Measurements from ENCODE around the gene ADD3.

The ADD3 gene

GRCh38 chr10:109994711-109995577 lies 12.8 kb upstream of the ADD3 start:
- H3K4me3 ChIP-seq (ENCODE audit: low read depth, low read length): no peak overlapping the region
- no peak overlapping the region for H3K9ac ChIP-seq (ENCODE audit: low read depth, low read length)
- no peaks in the 10 kb centered on the region for H3K36me3 ChIP-seq (ENCODE audit: control insufficient read depth, insufficient read depth, low read length)
- H3K27me3 ChIP-seq (ENCODE audit: control insufficient read depth, insufficient read depth, low read length): no peaks in the 10 kb centered on the region
- H3K4me1 ChIP-seq (ENCODE audit: control insufficient read depth, insufficient read depth, low read length): peaks cover 5% of the 10 kb centered on the region
- no peaks in the 10 kb centered on the region for H3K9me3 ChIP-seq (ENCODE audit: control insufficient read depth, insufficient read depth, low read length)

DNA sequence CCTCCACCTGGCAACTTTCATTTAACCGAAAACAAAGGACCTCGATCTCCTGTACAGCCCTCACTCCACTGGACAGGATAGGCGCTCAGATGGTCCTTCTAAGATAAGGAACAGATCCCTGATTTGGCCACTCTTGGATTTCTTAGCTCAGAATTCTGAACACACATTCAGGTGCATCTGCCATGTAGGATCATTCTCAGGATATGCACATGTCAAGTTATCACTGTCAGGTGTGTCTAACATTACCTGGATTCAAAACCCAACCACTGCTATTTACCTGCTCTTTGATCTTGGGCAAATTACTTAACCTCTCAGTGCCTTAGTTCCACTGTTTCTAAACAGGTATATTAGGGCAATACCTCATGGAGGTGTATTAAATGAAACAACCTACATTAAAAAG lies 12.2 kb upstream of the ADD3 start:
- Histone ChIP-seq H3K9ac (ENCODE audit: low read depth, low read length) (no peak overlapping the region), H3K36me3 (ENCODE audit: control insufficient read depth, insufficient read depth, low read length) (no peaks in the 10 kb centered on the region), H3K4me3 (ENCODE audit: low read depth, low read length) (no peak overlapping the region), H3K9me3 (ENCODE audit: control insufficient read depth, insufficient read depth, low read length) (no peaks in the 10 kb centered on the region), H3K4me1 (ENCODE audit: control insufficient read depth, insufficient read depth, low read length) (peaks cover 5% of the 10 kb centered on the region), H3K27me3 (ENCODE audit: control insufficient read depth, insufficient read depth, low read length) (no peaks in the 10 kb centered on the region)

GRCh38 chr10:109996225-109996624 lies 11.6 kb upstream of the ADD3 start:
- no peak overlapping the region for H3K9ac ChIP-seq (ENCODE audit: low read depth, low read length)

DNA sequence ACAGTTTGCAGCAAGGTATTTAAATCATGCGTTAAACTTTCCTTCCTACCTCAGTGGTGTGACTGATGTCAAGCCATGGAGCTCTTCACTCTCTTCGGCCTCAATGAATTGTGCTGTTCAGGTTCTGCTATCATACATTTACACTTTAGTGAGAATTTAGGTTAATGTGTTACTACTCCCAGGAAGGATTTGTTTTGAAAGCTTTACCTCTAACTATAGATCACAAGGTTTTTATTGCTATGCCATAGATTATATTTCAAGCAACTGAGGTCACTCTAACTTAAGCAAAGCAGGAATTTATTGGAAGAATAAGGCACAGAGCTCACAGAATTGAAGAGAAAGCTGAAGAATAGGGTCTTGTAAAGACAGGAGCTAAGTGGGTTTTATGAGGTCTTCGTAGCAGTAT lies 11.0 kb upstream of the ADD3 start:
- Histone ChIP-seq H3K4me1 (ENCODE audit: control insufficient read depth, insufficient read depth, low read length) (peaks cover 7% of the 10 kb centered on the region), H3K27me3 (ENCODE audit: control insufficient read depth, insufficient read depth, low read length) (no peaks in the 10 kb centered on the region), H3K4me3 (ENCODE audit: low read depth, low read length) (no peak overlapping the region), H3K9me3 (ENCODE audit: control insufficient read depth, insufficient read depth, low read length) (no peaks in the 10 kb centered on the region), H3K36me3 (ENCODE audit: control insufficient read depth, insufficient read depth, low read length) (no peaks in the 10 kb centered on the region), H3K9ac (ENCODE audit: low read depth, low read length) (no peak overlapping the region)

More at GRCh38 chr10:109996225-109996624, 11.6 kb upstream of the ADD3 start:
- H3K9me3 ChIP-seq (ENCODE audit: control insufficient read depth, insufficient read depth, low read length): no peaks in the 10 kb centered on the region
- H3K27me3 ChIP-seq (ENCODE audit: control insufficient read depth, insufficient read depth, low read length): no peaks in the 10 kb centered on the region
- no peaks in the 10 kb centered on the region for H3K36me3 ChIP-seq (ENCODE audit: control insufficient read depth, insufficient read depth, low read length)
- peaks cover 7% of the 10 kb centered on the region for H3K4me1 ChIP-seq (ENCODE audit: control insufficient read depth, insufficient read depth, low read length)
- no peak overlapping the region for H3K4me3 ChIP-seq (ENCODE audit: low read depth, low read length)

- Histone ChIP-seq H3K4me1 (ENCODE audit: control insufficient read depth, insufficient read depth, low read length) (peaks cover 7% of the 10 kb centered on the region), H3K36me3 (ENCODE audit: control insufficient read depth, insufficient read depth, low read length) (no peaks in the 10 kb centered on the region), H3K9me3 (ENCODE audit: control insufficient read depth, insufficient read depth, low read length) (no peaks in the 10 kb centered on the region), H3K9ac (ENCODE audit: low read depth, low read length) (no peak overlapping the region), H3K4me3 (ENCODE audit: low read depth, low read length) (no peak overlapping the region), H3K27me3 (ENCODE audit: control insufficient read depth, insufficient read depth, low read length) (no peaks in the 10 kb centered on the region)
Measured at GRCh38 chr10:109997233-109997632, 10.6 kb upstream of the ADD3 start.

GRCh38 chr10:109998513-109998912 lies 9.3 kb upstream of the ADD3 start:
- Histone ChIP-seq H3K9ac (ENCODE audit: low read depth, low read length) (no peak overlapping the region), H3K4me3 (ENCODE audit: low read depth, low read length) (no peak overlapping the region), H3K4me1 (ENCODE audit: control insufficient read depth, insufficient read depth, low read length) (peaks cover 11% of the 10 kb centered on the region), H3K27me3 (ENCODE audit: control insufficient read depth, insufficient read depth, low read length) (no peaks in the 10 kb centered on the region), H3K9me3 (ENCODE audit: control insufficient read depth, insufficient read depth, low read length) (no peaks in the 10 kb centered on the region), H3K36me3 (ENCODE audit: control insufficient read depth, insufficient read depth, low read length) (no peaks in the 10 kb centered on the region)

GRCh38 chr10:110002801-110003523 lies 4.8 kb upstream of the ADD3 start:
- Histone ChIP-seq H3K4me1 (ENCODE audit: control insufficient read depth, insufficient read depth, low read length) (peaks cover 19% of the 10 kb centered on the region), H3K36me3 (ENCODE audit: control insufficient read depth, insufficient read depth, low read length) (no peaks in the 10 kb centered on the region), H3K9me3 (ENCODE audit: control insufficient read depth, insufficient read depth, low read length) (no peaks in the 10 kb centered on the region), H3K4me3 (ENCODE audit: low read depth, low read length) (no peak overlapping the region), H3K27me3 (ENCODE audit: control insufficient read depth, insufficient read depth, low read length) (peaks cover 7% of the 10 kb centered on the region), H3K9ac (ENCODE audit: low read depth, low read length) (no peak overlapping the region)

DNA sequence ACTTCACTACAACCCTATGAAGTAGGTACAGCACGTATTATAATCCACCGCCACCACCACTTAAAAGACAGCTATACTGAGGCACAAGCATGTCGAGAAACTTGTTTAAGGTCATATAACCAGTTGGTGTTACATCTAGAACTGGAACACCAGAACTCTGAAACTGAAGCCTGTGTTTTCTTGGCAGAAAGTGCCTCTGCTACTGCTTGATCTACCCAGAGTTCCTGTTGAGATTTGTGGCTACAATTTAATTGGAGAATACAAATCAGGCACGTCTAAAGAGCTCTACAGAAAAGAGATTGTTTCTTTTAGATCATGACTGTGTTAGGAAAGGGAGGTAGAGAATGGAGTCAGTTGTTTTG lies 4.3 kb upstream of the ADD3 start:
- no peak overlapping the region for H3K9ac ChIP-seq (ENCODE audit: low read depth, low read length)
- no peak overlapping the region for H3K4me3 ChIP-seq (ENCODE audit: low read depth, low read length)
- H3K9me3 ChIP-seq (ENCODE audit: control insufficient read depth, insufficient read depth, low read length): no peaks in the 10 kb centered on the region
- peaks cover 7% of the 10 kb centered on the region for H3K27me3 ChIP-seq (ENCODE audit: control insufficient read depth, insufficient read depth, low read length)
- peaks cover 17% of the 10 kb centered on the region for H3K4me1 ChIP-seq (ENCODE audit: control insufficient read depth, insufficient read depth, low read length)
- no peaks in the 10 kb centered on the region for H3K36me3 ChIP-seq (ENCODE audit: control insufficient read depth, insufficient read depth, low read length)

DNA sequence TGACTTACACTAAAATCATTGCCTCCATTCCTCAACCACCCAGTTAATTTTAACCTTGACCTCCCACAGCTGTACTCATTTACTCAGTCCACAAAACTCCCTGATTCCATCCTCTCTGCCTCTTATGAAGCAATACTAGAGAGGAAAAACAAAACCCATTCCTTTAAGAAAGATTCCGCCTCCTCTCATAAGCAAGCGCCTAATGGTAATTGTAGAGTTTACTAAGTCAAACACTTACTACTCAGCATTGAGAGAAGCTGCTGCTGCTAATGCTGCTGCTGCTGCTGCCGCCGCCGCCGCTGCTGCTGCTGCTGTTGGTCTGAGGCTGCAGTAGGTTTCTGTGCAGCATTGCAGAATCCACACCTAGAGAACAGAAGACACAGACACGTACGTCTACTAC lies 2.1 kb upstream of the ADD3 start:
- H3K4me3 ChIP-seq (ENCODE audit: low read depth, low read length): peak overlapping the region; percentile 62
- peaks cover 22% of the 10 kb centered on the region for H3K4me1 ChIP-seq (ENCODE audit: control insufficient read depth, insufficient read depth, low read length)
- H3K9ac ChIP-seq (ENCODE audit: low read depth, low read length): no peak overlapping the region
- H3K36me3 ChIP-seq (ENCODE audit: control insufficient read depth, insufficient read depth, low read length): no peaks in the 10 kb centered on the region
- H3K27me3 ChIP-seq (ENCODE audit: control insufficient read depth, insufficient read depth, low read length): peaks cover 7% of the 10 kb centered on the region
- H3K9me3 ChIP-seq (ENCODE audit: control insufficient read depth, insufficient read depth, low read length): no peaks in the 10 kb centered on the region

DNA sequence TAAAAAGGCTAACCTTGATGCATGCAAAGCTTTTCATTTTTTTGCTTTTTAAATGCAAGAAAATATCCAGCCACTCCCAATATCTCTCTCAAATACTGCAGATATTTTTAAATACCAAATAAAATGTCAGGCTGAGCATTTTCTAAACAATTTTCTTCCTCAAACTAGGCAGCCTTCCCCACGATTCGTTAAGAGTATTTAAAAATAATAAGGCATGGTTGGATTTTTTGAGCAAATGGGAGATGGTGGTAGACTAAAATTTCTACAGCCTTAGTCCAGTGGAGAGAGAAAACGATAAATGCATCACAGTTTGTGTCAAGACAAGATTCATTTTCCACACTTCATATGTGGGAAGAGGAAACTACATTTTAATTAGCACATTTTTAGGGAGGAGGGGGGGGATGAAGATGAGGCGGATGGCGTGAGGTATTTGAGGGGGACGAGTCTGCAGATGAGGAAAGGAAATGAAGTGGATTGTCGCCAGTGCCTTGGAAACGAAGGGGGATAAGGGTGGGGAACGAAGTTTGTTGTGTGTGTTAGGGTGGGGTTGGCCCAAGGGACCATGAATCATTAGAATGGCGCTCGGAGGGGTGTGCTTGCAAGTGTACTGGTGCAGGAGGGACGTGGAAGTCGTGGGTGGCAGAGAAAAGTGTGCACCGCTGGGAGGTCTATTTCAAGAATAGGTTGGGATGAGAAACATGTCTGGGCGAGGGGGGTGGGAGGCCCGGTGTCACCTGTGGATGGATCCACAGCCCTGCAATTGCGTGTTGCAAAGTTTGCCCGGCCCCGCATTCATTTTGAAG lies 1.2 kb upstream of the ADD3 start:
- Histone ChIP-seq H3K36me3 (ENCODE audit: control insufficient read depth, insufficient read depth, low read length) (no peaks in the 10 kb centered on the region), H3K27me3 (ENCODE audit: control insufficient read depth, insufficient read depth, low read length) (peaks cover 7% of the 10 kb centered on the region), H3K9me3 (ENCODE audit: control insufficient read depth, insufficient read depth, low read length) (no peaks in the 10 kb centered on the region), H3K9ac (ENCODE audit: low read depth, low read length) (peak overlapping the region; percentile 56), H3K4me1 (ENCODE audit: control insufficient read depth, insufficient read depth, low read length) (peaks cover 20% of the 10 kb centered on the region), H3K4me3 (ENCODE audit: low read depth, low read length) (peak overlapping the region; percentile 62)

DNA sequence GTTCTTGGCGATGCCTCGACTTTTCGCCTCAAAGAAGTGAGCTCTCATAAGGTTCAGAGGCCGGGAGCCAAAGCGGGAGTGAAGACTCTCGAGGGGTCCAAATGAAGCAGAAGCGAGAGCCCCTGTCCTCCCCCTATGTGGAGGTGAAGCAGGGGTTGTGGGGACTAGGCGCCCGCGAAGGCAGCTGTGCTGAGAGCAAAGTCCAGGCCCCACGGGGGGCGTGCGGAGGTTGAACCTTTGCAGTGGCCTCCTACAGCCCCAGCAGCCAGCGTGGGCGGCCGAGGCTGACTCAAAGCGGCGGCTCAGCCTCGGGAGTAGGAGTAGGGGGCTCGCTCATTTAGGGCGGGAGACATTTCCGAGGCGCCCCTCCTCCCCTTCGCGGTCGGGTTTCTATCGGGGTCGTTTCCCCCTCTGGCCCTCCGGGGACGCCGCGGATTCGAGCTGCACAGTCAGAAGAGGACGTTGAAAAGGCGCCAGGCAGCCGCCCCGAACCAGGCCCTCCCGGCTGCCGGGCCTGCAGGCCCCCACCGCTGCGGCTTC lies 553 bp upstream of the ADD3 start:
- Histone ChIP-seq H3K27me3 (ENCODE audit: control insufficient read depth, insufficient read depth, low read length) (peaks cover 7% of the 10 kb centered on the region), H3K4me1 (ENCODE audit: control insufficient read depth, insufficient read depth, low read length) (peaks cover 21% of the 10 kb centered on the region), H3K36me3 (ENCODE audit: control insufficient read depth, insufficient read depth, low read length) (no peaks in the 10 kb centered on the region), H3K4me3 (ENCODE audit: low read depth, low read length) (peak overlapping the region; percentile 62), H3K9me3 (ENCODE audit: control insufficient read depth, insufficient read depth, low read length) (no peaks in the 10 kb centered on the region), H3K9ac (ENCODE audit: low read depth, low read length) (peak overlapping the region; percentile 56)

Data from iPS-15b (cell line).